Measurements from ENCODE around the gene FAM131B.

- TF ChIP-seq, protein P1, sequence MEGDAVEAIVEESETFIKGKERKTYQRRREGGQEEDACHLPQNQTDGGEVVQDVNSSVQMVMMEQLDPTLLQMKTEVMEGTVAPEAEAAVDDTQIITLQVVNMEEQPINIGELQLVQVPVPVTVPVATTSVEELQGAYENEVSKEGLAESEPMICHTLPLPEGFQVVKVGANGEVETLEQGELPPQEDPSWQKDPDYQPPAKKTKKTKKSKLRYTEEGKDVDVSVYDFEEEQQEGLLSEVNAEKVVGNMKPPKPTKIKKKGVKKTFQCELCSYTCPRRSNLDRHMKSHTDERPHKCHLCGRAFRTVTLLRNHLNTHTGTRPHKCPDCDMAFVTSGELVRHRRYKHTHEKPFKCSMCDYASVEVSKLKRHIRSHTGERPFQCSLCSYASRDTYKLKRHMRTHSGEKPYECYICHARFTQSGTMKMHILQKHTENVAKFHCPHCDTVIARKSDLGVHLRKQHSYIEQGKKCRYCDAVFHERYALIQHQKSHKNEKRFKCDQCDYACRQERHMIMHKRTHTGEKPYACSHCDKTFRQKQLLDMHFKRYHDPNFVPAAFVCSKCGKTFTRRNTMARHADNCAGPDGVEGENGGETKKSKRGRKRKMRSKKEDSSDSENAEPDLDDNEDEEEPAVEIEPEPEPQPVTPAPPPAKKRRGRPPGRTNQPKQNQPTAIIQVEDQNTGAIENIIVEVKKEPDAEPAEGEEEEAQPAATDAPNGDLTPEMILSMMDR (IDR thresholded peaks at IDR 0.05): no peak
- TF ChIP-seq POLR2A (IDR thresholded peaks at IDR 0.05): no peak
Measured at GRCh38 chr7:143361552-143362130, 872 bp downstream of the FAM131B start.

Data from lower leg skin (tissue), 3 donors.